Endothelial cell of umbilical vein (primary cell): ENCODE results near the gene IMPACT.

Experiments
- CTCF ChIP-seq, 2 donors: IDR thresholded peaks; 1 replicate in 1 of 2; 2 replicates in 1 of 2; pipeline ENCODE4 v1.5.1; 2011; ENCODE audit warnings: low read length in 2 of 2, mild to moderate bottlenecking in 2 of 2, moderate library complexity in 2 of 2, control low read depth in 1 of 2, inconsistent platforms in 1 of 2, low read depth in 1 of 2; ENCODE audit not compliant: insufficient read depth in 1 of 2; ENCODE audit errors: extremely low read depth in 1 of 2
- GATA2 ChIP-seq: IDR thresholded peaks from 2 replicates; pipeline ENCODE4 v1.7.0; 2011; ENCODE audit warnings: low read depth, mild to moderate bottlenecking, moderate library complexity, mixed read lengths, low read length; ENCODE audit not compliant: insufficient read length, insufficient read depth
- JUN ChIP-seq: IDR thresholded peaks from 2 replicates; pipeline ENCODE4 v1.6.1; 2011; ENCODE audit warnings: borderline replicate concordance, low read depth; ENCODE audit not compliant: insufficient read length, insufficient read depth
- POLR2AphosphoS5 ChIP-seq: IDR thresholded peaks from 2 replicates; pipeline ENCODE4 v1.6.1; 2012; ENCODE audit warnings: low read depth, mild to moderate bottlenecking, control low read depth, low read length, moderate library complexity; ENCODE audit not compliant: insufficient read depth

- TF ChIP-seq CTCF (IDR thresholded peaks at IDR 0.05; ENCODE audit: extremely low read depth in 1 of 2, insufficient read depth in 1 of 2, low read depth in 1 of 2, low read length in 2 of 2) (no peak), GATA2 (no peak), JUN (no peak), POLR2AphosphoS5 (no peak)
Measured at GRCh38 chr18:24474406-24474805, 47.9 kb downstream of the IMPACT start.
